Ishikawa (cell line): ENCODE data around the gene SCN8A.

Source experiments
- RAD21 ChIP-seq: IDR thresholded peaks from 2 replicates; pipeline ENCODE4 v1.6.1; 2012; ENCODE audit warnings: low read depth
- TF ChIP-seq, protein P1 (sequence below): IDR thresholded peaks from 2 replicates; pipeline ENCODE4 v1.6.1; 2012; ENCODE audit warnings: low read depth, mild to moderate bottlenecking

DNA sequence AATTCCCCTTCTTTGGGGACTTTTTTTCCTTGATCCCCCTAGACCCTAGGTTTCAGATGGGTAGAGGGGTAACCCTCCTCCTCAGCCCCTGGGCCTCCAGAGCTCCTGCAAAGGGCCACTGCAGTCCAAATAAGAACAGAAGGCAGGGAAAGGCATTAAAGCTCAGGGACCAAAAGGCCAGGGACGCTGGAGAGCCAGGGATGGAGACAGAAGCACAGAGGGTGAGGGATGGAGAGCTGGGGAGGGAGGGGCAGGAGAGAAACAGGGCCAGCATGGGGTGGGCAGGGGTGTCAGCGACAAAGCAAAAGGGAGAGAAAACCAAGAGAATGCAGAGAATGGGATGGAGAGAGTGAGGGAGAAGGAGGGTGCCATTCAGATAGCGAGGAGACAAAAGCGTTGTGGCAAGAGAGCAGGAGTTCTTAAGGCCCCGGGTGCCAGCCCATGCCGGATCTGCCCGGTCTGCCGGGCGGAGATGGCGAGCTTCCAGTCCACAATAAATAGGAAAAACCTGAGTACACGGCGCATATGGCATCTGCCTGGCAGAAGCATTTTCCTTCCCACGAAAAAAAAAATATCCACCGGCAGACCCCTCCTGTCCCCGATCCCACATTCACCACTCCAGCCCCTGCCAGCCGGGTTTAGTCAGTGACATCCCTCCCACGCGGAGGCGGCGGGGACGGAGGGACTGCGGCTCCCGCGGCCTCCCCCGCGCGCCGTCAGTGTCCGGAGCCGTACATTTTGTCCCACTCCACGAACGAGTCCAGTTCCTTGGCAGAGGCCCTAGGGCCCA is 228.9 kb downstream of the SCN8A start:
- no peak for TF ChIP-seq RAD21
- TF ChIP-seq, protein P1, sequence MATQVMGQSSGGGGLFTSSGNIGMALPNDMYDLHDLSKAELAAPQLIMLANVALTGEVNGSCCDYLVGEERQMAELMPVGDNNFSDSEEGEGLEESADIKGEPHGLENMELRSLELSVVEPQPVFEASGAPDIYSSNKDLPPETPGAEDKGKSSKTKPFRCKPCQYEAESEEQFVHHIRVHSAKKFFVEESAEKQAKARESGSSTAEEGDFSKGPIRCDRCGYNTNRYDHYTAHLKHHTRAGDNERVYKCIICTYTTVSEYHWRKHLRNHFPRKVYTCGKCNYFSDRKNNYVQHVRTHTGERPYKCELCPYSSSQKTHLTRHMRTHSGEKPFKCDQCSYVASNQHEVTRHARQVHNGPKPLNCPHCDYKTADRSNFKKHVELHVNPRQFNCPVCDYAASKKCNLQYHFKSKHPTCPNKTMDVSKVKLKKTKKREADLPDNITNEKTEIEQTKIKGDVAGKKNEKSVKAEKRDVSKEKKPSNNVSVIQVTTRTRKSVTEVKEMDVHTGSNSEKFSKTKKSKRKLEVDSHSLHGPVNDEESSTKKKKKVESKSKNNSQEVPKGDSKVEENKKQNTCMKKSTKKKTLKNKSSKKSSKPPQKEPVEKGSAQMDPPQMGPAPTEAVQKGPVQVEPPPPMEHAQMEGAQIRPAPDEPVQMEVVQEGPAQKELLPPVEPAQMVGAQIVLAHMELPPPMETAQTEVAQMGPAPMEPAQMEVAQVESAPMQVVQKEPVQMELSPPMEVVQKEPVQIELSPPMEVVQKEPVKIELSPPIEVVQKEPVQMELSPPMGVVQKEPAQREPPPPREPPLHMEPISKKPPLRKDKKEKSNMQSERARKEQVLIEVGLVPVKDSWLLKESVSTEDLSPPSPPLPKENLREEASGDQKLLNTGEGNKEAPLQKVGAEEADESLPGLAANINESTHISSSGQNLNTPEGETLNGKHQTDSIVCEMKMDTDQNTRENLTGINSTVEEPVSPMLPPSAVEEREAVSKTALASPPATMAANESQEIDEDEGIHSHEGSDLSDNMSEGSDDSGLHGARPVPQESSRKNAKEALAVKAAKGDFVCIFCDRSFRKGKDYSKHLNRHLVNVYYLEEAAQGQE, result no peak
